GM18520 (cell line): Measurements from ENCODE around the gene TCEAL6.
"Not testable (repeated sequence)": the region's sequence is repeated elsewhere in the genome, so short reads cannot be mapped to it uniquely, and the experiment has no call there.

ENCODE experiments used
- ATAC-seq: cut with Tn5 transposase; IDR thresholded peaks from one replicate; pipeline ENCODE4 v1.9.1; 2021; ENCODE audit not compliant: unreplicated experiment

The TCEAL6 gene

DNA sequence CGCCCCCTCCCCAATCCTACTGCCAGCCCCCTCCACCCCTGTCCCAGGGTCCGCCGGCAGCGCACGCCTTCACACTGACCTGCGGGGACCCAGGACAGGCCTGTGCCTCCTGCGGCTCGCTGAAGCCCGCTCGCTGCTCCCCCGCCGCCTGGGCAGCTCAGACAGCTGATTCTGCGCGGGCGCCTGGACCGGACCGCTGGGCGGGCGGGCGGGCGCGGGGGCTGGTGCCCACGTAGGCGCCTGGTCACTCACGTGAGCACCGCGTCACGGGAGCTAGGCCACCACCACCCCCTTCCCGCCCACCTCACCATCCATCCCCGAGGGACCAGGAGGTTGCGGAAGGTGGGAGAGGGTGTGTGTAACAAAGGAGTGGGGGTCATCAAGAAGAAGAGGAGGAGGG lies at the start of gene TCEAL6:
TSS of gene TCEAL6 (minus strand) at position 208 of the 400 bp plus-strand sequence.
- ATAC-seq, result not testable (repeated sequence)

DNA sequence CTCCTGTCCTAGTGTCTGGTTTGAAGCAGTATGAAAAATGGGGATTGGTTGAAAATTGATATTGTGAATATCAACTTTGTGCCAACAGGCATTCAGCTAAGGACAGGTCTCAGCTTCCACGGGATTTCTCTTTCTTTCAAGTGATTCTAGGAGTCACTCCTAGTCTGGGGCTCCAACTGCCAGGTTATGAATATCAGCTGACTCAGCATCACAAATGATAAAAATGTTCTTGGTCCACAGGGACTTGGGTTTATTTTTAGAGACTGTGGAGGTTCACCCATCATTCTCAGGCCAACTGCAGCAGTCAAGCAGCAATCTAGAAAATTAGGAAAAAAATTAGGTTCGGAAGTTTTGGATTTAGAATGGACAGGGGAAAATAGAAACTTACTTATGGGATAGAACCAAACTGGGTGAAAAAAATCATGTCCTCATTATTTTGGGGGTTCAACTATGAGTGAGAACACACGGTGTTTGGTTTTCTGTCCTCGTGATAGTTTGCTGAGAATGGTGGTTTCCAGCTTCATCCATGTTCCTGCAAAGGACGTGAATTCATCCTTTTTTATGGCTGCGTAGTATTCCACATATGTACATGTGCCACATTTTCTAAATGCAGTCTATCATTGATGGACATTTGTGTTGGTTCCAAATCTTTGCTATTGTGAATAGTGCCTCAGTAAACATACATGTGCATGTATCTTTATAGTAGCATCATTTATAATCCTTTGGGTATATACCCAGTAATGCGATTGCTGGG lies 43.9 kb upstream of the TCEAL6 start:
- ATAC-seq, result no peak

DNA sequence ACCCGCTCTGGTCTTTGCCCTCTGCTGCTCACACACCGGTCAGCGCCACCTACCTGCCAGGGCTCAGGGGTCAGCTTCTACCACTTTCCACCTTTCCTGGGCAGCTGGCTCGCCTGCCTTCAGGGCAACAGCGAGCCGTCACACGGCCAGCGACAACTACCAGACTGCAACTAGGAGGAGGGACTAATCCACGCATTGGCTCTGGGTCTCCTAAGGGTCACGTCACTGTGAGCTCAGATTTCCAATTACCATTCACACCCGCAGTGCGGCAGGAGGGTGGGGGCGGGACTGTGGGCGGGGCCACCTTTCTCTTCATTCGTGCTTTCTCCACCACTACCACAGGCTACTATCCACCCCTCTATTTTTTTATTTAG lies 13.5 kb upstream of the TCEAL6 start, which contains the start of gene BEX5:
TSS of gene BEX5 (minus strand) at position 172 of the 374 bp plus-strand sequence. CDS start 1,712 bp downstream, outside the sequence.
- no peak for ATAC-seq

DNA sequence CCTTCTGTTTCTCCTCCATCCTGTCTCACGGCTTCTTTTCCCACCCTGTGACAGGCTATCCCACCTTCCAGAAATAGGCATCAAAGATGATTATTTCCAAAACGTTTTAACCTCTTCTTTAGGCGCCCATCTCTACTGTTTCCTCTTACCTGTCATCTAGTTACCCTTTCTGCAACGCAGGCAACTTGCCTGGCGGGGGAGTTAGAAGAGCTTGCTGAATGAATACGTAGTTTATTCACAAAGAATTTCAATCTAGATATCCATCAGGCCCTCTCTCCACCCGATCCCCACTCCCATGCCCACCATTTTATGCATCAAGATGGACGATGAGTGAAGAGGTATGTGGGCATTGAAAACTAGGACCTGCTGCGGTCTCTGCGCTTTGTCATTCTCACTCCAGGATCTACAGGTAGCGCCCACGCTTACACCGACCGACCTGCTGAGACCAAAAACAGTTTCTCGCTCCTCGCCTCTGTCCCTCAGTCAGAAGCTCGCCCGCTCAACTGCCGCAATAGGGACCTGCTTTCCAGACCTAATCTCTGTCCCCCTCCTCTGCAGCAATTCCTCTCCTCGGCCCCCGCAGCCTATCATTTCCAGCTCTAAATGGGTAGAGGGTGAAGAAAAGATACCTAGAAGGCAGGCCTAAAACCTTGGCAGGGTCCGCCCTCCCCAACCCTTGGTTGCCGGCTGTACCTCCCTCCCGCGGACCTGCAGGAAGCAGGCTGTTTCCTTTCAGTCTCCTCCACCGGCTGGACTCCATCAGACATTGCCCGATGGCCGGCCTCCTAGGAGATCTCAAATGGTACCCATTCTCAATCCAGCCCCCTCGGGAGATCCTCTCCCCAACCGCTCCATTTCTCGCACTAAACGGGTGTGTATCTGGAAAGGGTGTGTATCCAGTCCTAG lies 12.9 kb upstream of the TCEAL6 start:
- no peak for ATAC-seq

DNA sequence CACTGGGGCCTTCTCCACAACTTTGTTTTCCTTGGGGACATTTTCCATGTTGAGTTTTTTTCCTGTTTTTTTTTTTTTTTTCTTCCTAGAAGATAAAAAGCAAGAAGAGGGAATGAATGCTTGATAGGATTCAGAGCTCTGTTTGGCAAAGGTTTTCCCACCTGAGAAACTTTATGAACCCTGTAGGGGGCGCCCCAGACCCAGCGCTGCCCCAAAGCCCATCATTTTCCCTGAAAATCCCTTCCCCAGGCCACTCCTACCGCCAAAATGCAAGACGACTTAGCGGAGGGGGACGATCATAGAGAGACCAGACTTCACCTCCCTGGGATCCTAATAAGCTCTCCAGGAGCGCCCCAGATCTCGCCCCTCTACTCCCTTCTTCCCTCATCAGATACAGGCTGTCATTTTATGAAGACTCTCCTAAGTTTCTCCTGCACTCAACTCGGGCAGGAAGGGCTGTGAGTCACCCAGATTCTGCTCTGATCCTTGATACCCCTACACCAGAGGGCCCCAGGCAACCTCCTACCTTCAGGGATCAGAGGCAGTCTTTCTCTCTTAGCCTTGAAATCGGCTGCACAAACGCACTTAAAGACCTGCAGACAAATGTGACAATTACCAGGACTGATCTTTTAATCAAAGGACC lies 12.1 kb upstream of the TCEAL6 start:
- no peak for ATAC-seq

DNA sequence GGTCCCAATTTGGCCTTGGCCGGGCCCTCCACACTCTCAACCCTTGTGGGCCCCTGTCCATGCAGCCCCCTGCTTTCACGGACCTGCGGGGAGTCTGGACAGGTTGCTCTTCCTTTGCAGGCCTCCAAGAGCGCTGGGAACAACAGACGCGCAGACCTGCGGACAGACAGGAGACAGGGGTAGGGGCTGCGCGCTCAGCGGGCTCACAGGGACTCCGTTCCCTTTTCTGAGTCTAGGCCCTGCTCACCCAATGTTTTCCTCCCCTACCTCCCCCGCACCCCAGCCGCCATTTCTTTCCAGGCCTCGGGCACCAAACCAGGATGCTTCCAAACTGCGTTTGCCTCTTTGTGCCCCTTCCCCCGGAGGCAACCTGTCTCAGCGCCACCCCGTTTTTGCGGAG lies 650 bp downstream of the TCEAL6 start:
- ATAC-seq, result not testable (repeated sequence)

DNA sequence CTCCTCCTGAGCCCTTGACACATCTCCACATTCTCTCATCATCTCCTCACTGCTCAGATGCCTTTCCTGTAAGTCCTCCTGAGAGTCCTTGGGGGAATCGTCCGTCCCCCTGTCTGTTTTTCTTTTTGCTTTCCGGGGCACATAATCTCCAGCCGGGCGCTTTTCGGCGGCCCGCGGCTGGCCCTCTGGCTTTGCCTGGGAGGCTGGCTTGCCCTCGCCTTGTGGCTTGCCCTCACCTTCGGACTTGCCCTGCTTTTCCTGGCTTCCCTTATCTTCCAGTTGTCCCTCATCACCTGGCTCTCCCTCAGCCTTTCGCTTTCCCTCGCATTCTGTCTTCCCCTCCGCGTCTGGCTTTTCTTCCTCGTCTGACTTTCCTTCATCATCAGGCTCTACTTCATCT lies 1.4 kb downstream of the TCEAL6 start:
- ATAC-seq, result not testable (repeated sequence)

DNA sequence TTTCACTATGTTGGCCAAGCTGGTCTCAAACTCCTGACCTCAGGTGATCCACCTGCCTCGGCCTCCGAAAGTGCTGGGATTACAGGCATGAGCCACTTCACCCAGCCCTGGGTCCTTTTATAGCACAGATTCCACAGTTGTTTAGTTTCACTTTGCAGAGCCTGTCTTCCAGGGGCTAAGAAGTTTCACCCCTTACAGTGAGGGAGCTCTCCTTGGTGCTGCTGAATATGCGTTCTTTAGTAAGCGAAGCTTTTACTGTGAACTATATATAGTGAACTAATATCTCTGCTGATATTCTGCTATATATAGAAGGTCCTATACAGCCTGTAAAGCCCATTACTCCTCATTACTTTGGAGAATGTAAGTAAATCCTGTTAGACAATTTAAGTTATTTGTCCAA lies 4.2 kb downstream of the TCEAL6 start:
- no peak for ATAC-seq

DNA sequence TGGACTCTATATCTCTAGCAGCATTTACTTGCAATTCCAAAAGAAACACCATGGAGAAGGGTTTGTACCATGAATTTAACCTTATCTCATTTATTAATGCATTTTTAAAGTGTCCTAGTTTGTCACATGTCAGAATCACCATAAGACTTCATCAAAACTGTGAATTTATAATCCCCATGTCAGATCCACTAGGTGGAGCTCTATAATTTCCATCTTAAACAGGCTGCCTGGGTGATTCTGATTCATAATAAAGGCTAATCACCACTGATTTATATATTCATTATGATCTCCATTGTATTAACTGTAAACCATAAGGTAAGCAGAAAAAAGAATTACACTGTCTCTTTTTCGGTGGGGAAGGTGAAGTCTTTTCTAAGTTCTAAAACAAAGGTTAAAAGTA lies 12.8 kb downstream of the TCEAL6 start:
- ATAC-seq, result no peak

DNA sequence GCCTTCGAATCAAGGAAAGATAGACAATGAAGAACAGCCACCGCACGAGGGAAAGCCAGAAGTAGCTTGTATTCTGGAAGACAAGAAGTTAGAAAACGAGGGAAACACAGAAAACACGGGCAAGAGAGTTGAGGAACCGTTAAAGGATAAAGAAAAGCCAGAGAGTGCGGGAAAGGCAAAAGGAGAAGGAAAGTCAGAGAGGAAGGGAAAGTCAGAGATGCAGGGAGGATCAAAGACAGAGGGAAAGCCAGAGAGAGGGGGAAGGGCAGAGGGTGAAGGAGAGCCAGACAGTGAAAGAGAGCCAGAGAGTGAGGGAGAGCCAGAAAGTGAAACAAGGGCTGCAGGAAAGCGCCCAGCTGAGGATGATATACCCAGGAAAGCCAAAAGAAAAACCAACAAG lies 15.4 kb downstream of the TCEAL6 start:
- ATAC-seq, result no peak

DNA sequence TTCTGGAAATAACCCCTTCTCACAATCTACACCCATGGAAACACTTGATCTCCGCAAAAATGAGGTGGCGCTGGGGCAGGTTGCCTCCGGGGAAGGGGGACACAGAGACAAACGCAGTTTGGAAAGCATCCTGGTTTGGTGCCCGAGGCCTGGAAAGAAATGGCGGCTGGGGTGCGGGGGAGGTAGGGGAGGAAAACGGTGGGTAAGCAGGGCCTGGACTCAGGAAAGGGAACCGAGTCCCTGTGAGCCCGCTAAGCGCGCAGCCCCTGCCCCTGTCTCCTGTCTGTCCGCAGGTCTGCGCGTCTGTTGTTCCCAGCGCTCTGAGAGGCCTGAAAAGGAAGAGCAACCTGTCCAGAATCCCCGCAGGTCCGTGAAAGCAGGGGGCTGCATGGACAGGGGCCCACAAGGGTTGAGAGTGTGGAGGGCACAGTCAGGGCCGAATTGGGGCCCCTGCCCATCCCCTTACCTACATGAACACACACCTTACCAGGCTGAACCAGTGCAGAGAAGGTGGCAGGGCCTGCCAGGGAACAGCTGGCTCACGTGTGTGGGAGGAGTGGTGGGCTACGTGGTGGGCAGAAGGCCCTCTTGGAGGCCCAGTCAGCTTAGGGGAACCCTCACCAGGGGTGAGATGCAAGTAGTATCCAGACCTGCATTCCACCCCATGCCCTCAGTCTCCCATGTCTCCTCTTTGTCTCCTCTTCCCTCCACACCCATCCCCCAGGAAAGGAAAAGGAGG lies 16.0 kb downstream of the TCEAL6 start:
- ATAC-seq, result not testable (repeated sequence)

DNA sequence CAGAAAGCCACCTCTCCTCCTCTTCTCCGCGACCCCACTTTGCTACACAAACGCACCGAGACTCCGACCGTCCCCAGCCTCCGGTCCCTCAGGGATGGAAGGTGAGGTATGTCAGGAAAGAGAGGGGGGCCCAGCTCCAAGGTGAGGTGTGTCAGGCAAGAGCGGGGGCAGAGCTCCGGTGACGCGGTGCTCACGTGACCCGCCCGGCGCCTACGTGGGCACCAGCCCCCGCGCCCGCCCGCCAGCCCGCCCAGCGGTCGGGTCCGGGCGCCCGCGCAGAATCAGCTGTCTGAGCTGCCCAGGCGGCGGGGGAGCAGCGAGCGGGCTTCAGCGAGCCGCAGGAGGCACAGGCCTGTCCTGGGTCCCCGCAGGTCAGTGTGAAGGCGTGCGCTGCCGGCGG lies 16.8 kb downstream of the TCEAL6 start, which contains the start of gene TCEAL2:
TSS of gene TCEAL2 (plus strand) at position 244 of the 400 bp plus-strand sequence. CDS start 1,152 bp downstream, outside the sequence.
- not testable (repeated sequence) for ATAC-seq

DNA sequence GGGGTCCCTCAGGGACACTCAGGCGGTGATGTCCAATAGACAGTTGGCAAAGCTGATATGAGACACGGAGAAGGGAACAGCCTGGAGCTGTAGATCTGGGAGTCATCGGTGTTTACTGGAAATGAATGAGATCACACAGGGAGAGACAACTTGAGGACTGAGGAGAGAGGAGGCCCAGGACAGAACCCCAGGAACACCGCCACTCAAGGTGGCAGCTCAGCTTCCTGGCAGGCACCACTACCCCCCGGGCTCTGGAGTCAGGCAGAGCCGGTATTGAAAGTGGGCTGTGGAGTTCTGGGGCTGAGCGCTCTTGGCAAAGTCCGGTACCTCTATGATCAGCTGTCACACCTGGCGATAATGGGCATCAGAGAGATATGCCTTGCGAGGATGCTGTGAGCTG lies 17.3 kb downstream of the TCEAL6 start:
- not testable (repeated sequence) for ATAC-seq

DNA sequence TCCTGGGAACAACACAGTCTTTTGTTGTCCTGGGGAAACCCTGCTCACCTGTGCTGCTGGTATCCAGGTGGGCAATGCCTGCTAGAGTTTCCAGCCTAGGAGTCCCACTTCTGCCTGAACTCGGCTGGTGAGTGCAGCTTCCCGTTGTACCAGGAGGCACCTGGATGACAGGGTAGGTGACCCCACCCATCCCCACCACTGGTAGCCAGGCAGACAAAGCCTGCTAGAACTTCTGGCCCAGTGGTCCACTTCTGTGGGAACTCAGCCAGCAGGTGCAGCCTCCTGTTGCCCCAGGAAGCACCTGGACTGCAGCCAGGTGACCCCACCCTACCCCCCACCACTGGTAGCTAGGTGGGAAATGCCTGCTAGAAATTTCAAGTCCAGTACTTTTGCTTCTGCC lies 26.5 kb downstream of the TCEAL6 start:
- no peak for ATAC-seq

DNA sequence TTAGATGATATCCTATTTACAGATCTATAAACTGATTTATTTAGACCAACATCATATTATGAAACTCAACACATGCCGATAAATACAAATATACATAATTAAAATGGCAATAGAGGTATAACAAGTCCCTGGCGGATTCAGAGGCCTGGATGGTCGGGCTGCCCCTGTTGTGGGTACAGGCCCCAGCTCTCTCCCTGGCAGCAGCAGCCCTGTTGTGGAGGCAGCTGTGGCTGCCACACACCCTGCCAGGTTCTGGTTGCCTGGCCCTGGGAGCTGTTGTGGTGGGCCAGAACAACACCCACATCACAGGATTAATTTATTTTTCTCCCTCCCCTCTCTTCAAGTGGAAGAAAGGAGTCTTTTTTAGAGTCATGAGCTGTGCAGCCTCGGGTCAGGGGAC lies 28.9 kb downstream of the TCEAL6 start:
- no peak for ATAC-seq
